Fibroblast of upper back skin (primary cell): ENCODE results near the gene KDM4D.
"Not testable (repeated sequence)": the region's sequence is repeated elsewhere in the genome, so short reads cannot be mapped to it uniquely, and the experiment has no call there.

Experiments
- DNase-seq: peaks from one replicate; pipeline ENCODE4 v3.0.0-alpha.2; 2013

The KDM4D gene

DNA sequence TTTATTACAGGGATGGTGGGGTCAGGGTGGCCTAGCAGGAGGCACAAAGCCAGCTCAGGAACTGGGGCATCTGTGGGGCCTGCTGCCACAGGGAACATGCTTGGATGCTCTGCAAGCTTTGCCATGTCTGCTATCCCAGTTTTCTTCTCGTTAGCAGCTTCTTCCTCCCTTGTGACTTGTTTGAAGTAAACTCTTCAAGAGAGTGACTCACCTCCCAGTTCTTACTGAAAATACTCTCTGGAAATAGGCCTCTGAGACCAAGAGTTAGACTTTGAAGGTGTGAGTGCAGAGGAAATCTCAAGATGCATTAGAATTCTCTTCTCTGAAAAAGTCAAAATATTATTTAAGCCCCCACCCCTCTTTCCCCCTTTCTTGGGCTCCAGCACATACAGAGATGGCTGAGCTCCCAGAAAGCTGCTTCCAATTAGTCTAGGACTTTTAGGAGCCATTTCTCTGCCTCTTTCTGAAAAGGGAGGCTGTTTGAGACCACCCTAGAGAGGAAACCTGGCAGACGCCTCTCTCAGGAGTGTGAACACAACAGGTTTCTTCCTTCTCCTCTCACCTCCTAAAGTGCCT lies 15.3 kb upstream of the KDM4D start:
- DNase-seq = peak; percentile 53

- DNase-seq = no peak
Observed at GRCh38 chr11:94959179-94959578, 14.3 kb upstream of the KDM4D start.

DNA sequence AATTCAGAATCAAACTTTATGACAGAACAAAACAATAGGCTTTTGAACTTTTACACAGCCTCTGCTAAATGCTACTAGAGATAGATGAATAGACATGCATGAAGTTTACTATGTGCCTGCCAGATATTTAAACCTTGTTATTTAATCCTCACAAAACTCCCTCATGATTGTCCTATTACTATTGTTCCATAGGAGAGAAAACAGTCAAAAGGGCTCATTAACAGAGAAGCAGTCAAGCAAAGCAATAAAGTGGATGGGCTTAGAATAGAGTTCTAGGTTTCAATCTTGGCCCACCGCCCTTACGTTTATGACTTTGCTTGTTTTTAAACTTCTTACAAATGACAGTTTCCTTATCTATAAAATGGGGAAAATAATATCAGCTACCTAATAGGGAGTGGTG lies 13.0 kb upstream of the KDM4D start:
- no peak for DNase-seq

DNA sequence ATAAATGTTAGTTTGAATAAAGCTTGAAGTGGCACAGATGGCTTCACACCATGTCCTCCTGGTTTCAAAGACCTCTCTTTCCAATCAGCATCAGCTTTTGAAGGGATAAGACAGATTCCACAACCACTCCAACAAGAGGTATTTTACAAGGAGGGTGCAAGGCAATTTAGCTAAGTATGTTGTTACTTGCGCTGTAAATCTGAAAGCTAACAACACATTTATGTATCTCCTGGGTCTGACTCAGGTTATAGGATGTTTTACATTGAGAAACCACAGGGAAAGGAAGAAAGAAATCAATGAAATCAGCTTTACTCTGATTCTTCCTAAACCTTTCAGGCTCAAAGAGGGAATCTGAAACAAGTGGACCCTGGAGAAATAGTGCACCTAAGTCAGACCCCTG lies 12.3 kb upstream of the KDM4D start:
- no peak for DNase-seq

GRCh38 chr11:94964934-94965333 lies 8.6 kb upstream of the KDM4D start:
- no peak for DNase-seq

DNA sequence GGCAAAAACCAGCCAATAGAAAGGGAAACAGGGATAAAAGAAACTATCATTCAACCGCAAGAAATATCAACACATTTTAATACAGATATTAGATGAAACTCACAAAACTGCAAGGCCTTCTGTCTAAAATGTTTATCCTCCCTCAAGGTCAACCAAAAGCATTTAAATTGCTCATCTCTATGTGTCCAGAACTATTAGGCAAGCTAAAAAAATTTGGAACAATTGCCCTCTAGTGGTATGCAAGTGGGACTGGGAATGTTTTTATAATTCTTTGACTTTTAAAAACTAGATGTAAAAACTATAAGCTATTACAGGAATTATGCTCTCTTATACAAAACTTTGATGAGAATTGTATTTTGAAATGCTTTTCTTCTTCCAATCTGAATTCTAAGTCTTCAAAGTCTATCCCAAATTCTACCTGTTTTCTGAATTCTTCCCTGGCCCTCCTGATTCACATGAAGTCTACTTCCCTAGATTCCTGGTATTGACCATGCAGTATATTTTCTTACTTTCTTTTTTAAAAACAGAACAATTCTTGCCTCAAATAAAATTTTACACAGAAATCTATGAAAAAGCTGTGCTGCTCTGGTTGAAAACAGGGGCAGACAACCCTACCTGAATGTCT lies 5.1 kb upstream of the KDM4D start:
- DNase-seq = peak; percentile 59

GRCh38 chr11:94972700-94973098 lies 810 bp upstream of the KDM4D start:
- no peak for DNase-seq

- no peak for DNase-seq
Observed at GRCh38 chr11:94974178-94974577, 669 bp downstream of the KDM4D start.

DNA sequence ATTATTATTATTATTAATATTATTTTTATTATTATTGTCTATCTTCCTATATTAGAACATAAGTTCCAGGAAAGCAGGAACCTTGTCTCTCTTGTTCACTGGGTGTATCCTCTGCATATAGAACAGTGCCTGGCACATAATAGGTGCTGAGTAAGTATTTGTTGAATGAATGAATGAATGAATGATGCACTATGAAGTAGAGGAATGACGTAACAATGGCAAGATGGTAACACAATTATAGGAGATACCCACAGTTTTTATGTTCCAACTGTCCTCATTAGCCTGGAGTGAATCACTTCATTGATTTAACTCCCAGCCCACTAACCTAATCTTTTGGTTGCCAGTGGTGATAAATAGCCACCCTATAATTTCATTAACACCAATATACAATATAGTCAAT lies 2.1 kb downstream of the KDM4D start:
- no peak for DNase-seq

DNA sequence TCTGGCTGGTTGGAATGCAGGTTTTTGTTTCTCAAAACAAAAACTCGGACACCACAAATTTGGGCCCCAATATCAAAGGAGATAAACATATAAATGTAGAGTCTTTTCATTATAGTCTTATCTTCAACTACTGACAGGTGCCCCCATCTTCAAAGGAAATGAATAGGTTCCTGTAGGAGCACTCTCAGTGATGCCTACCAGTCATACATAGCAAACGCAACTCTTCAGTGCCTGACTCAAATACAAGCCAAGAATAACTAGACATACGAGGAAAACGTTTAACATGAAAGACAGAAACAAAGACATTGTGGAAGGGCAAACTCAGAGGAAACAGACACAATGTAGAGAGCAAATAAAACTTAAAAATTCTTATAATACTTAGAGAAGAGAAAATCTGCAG lies 13.9 kb downstream of the KDM4D start:
- DNase-seq = no peak

DNA sequence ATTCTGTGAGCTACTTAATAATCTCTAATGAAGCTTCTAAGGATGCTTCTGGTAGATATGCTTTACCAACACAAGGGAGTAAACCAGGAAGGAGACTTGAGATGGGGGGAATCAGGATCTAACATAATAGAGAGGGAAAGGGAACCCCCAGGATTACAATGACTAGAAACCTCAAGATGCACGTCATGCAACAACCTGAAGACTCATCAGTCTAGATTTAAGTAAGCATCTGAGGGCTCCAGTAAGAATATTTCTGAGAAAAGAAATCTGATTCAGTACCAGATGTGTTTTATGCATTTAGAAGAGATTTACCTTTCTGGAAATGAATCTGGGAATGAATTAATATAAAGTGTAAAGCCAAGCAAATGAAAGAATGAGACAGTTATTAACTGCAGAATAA lies 15.2 kb downstream of the KDM4D start:
- no peak for DNase-seq

DNA sequence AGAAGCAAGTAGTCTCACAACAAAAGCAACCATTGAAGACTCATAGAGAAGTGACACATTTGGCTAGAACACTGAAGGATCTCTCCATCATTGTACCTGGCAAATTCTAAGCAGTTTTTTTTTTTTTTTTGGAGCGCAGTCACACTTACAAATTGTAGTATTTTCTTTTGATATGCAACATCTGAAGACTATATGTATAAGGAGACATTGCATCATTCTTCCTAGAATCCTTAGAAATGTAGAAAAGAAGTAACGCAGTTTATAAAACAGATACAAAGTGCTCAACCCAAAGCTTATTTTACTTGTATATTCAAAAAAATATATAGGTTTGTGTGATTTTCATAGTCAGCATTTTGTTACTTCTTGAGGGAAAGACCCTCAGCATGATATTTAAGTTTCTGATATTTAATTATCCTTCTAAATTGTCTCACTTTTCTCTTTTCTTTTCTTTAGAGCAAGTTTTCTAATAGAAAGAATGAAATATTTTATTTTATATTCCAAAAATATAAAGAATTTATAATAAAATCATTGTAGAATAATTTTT lies 20.0 kb downstream of the KDM4D start:
- DNase-seq = no peak

DNA sequence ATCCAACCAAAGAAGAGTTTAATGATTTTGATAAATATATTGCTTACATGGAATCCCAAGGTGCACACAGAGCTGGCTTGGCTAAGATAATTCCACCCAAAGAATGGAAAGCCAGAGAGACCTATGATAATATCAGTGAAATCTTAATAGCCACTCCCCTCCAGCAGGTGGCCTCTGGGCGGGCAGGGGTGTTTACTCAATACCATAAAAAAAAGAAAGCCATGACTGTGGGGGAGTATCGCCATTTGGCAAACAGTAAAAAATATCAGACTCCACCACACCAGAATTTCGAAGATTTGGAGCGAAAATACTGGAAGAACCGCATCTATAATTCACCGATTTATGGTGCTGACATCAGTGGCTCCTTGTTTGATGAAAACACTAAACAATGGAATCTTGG lies 23.9 kb downstream of the KDM4D start:
- DNase-seq = no peak

GRCh38 chr11:94998285-94998684 lies 24.8 kb downstream of the KDM4D start:
- no peak for DNase-seq

- DNase-seq = no peak
Observed at GRCh38 chr11:95003716-95004115, 30.2 kb downstream of the KDM4D start.

- no peak for DNase-seq
Observed at GRCh38 chr11:95005642-95006041, 32.1 kb downstream of the KDM4D start.

DNA sequence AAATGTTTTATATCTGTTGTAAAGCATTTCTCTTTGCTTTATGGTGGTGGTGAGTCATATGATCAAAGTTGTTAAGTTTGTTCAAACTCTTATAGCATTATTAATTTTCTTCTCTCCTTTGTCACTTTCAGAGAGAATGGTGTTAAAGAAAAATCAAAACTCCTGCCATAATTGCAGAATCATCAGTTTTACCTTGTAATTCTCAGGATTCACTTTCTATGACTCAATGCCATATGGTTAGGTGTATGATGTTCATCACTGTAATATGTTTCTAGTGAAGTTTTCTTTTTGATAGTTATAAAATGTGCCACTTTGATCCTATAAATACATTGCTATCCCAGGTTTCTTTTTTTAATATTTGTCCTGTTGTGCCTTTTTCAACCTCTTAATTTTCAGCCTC lies 37.9 kb downstream of the KDM4D start:
- no peak for DNase-seq

DNA sequence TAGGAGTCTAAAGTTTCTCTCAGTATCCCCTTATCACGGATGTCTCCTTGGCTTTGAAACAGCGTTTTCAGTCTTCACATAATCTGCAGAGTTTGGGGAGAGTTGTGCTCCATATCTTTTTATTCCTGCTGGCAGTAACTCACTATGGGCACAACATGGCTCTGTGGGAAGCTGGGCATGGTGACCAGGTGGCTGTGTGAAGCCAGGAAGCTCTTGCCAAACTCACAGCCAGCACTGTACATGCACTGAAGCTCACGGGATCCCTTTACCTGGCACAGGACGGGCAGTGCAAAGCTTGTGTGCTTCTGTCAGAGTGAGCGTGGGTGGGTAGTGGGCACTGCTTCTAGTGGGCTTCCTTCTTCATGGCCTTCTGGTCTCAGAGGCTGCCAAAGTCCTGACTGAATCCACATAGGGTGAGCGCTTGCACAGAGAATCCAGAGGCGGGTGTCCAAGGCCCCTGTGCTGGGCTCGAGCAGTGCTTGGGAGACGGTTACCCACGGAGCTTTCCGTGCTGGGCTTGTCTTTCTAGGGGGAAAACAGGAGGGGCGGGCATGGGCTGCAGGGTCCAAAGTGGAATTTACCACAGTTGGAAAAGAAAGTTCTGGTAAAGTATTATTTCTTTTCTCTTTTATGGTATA lies 40.8 kb downstream of the KDM4D start:
- DNase-seq = no peak

GRCh38 chr11:95016139-95016538 lies 42.6 kb downstream of the KDM4D start:
- DNase-seq = no peak

DNA sequence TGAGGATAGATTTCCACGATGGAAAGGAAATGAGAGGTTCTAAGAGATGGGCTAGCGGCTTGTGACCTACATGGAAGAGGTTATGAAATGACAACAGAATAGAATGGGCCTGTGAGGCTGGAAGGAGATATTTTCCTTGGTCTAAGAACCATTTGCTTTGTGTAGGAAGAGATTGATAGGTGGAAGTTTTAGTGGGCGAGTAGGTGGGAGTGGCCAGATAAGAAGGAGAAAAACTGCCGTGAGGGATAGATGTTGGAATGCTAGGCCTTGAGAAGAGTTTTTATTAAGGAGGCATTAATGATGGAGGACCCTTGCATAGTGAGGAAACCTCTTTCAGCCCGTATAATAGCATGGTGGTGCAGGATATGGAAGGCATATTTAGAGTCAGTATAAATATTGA lies 48.0 kb downstream of the KDM4D start:
- DNase-seq = not testable (repeated sequence)

DNA sequence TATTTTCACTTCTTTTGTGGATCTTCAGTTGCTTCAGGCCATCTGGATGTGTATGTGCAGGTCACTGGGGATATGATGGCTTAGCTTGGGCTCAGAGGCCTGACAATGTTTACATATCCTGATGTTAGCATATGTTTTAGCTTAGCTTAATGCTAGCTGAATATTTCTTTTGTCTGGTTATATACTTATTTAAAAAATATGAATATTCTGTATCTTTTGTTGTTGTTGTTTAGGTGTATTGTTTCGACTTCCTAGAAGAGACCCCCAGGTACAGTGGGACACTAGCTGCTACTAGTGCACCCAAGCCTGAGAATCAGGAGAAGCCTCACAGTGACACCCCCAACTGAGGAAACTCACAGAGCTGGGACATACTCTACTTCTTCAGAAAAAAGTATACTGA lies 51.4 kb downstream of the KDM4D start, which contains the start of gene KDM4E:
TSS of gene KDM4E (plus strand) at position 301 of the 400 bp plus-strand sequence. CDS start 300 bp downstream, outside the sequence.
- DNase-seq = no peak

- DNase-seq = not testable (repeated sequence)
Observed at GRCh38 chr11:95025594-95025993, 52.1 kb downstream of the KDM4D start.

DNA sequence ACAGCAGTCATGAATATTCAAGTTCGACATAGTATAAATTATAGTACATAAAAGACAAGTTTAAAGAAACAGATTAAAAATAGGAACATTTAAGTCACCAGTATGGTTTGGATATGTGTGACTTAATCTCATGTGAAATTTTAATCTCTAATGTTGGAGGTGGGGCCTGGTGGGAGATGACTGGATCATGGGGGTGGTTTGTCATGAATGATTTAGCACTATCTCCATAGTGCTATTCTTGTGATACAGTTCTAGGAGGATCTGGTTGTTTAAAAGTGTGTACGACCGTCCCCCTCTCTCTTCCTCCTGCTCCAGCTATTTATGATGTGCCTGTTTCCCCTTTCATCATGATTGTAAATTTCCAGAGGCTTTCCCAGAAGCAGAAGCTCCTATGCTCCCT lies 54.8 kb downstream of the KDM4D start:
- DNase-seq = no peak

- DNase-seq = no peak
Observed at GRCh38 chr11:95033051-95033450, 59.5 kb downstream of the KDM4D start.
